ENCODE measurements around the gene TRMT61B. TPM values are rescaled to one million over a fixed set of nuclear protein-coding genes. Genes with fewer than 3 reads are reported as not detected.

TRMT61B gene
- total and polyA plus RNA-seq, 2 donors from 2014 or later, result 14.4 to 18.4 TPM

GRCh38 chr2:28833740-28834470, 36.2 kb downstream of the TRMT61B start:
- no peaks in the 10 kb centered on the region for H3K9me3 ChIP-seq (ENCODE audit: control insufficient read depth in 2 of 3, insufficient read depth in 1 of 3, low read length in 3 of 3)
- H3K36me3 ChIP-seq (ENCODE audit: control insufficient read depth in 2 of 3, insufficient read depth in 3 of 3, low read length in 3 of 3), result no peaks in the 10 kb centered on the region
- peak; percentile 6 for FAIRE-seq
- H3K4me1 ChIP-seq (ENCODE audit: control insufficient read depth in 2 of 3, insufficient read depth in 2 of 3, low read depth in 1 of 3, low read length in 3 of 3), result no peaks in the 10 kb centered on the region
- H3K27me3 ChIP-seq (ENCODE audit: control insufficient read depth, insufficient read depth, low read length), result no peaks in the 10 kb centered on the region
- TF ChIP-seq CTCF (IDR thresholded peaks at IDR 0.05; ENCODE audit: borderline replicate concordance, extremely low read depth, insufficient read depth), result no peak
- H3K4me3 ChIP-seq (ENCODE audit: low read length in 3 of 3), result no peak overlapping the region
- no peak for DNase-seq
- H3K27ac ChIP-seq (ENCODE audit: low read depth in 2 of 2, low read length in 2 of 2), result no peak overlapping the region
- H3K9ac ChIP-seq (ENCODE audit: low read length in 3 of 3), result no peak overlapping the region
- intact Hi-C loops (cut with DNase I), result no loop called here

GRCh38 chr2:28828382-28828781, 41.7 kb downstream of the TRMT61B start:
- no peak for FAIRE-seq
- no peak for TF ChIP-seq CTCF (IDR thresholded peaks at IDR 0.05; ENCODE audit: borderline replicate concordance, extremely low read depth, insufficient read depth)

GRCh38 chr2:28824870-28825269, 45.2 kb downstream of the TRMT61B start:
- H3K4me1 ChIP-seq (ENCODE audit: control insufficient read depth in 2 of 3, insufficient read depth in 2 of 3, low read depth in 1 of 3, low read length in 3 of 3), result no peaks in the 10 kb centered on the region
- TF ChIP-seq CTCF (IDR thresholded peaks at IDR 0.05; ENCODE audit: borderline replicate concordance, extremely low read depth, insufficient read depth), result no peak
- no peak overlapping the region for H3K9ac ChIP-seq (ENCODE audit: low read length in 3 of 3)
- FAIRE-seq (no peak), DNase-seq (no peak)
- H3K4me3 ChIP-seq (ENCODE audit: low read length in 3 of 3), result no peak overlapping the region
- no peaks in the 10 kb centered on the region for H3K36me3 ChIP-seq (ENCODE audit: control insufficient read depth in 2 of 3, insufficient read depth in 3 of 3, low read length in 3 of 3)
- no peak overlapping the region for H3K27ac ChIP-seq (ENCODE audit: low read depth in 2 of 2, low read length in 2 of 2)
- H3K27me3 ChIP-seq (ENCODE audit: control insufficient read depth, insufficient read depth, low read length), result no peaks in the 10 kb centered on the region
- H3K9me3 ChIP-seq (ENCODE audit: control insufficient read depth in 2 of 3, insufficient read depth in 1 of 3, low read length in 3 of 3), result no peaks in the 10 kb centered on the region
- intact Hi-C loops (cut with DNase I), result no loop called here

More at GRCh38 chr2:28828382-28828781, 41.7 kb downstream of the TRMT61B start:
- no peak overlapping the region for H3K4me3 ChIP-seq (ENCODE audit: low read length in 3 of 3)
- H3K9me3 ChIP-seq (ENCODE audit: control insufficient read depth in 2 of 3, insufficient read depth in 1 of 3, low read length in 3 of 3), result no peaks in the 10 kb centered on the region
- no peaks in the 10 kb centered on the region for H3K27me3 ChIP-seq (ENCODE audit: control insufficient read depth, insufficient read depth, low read length)
- DNase-seq, result no peak
- H3K4me1 ChIP-seq (ENCODE audit: control insufficient read depth in 2 of 3, insufficient read depth in 2 of 3, low read depth in 1 of 3, low read length in 3 of 3), result no peaks in the 10 kb centered on the region
- H3K9ac ChIP-seq (ENCODE audit: low read length in 3 of 3), result no peak overlapping the region
- H3K36me3 ChIP-seq (ENCODE audit: control insufficient read depth in 2 of 3, insufficient read depth in 3 of 3, low read length in 3 of 3), result no peaks in the 10 kb centered on the region
- no peak overlapping the region for H3K27ac ChIP-seq (ENCODE audit: low read depth in 2 of 2, low read length in 2 of 2)
- intact Hi-C loops (cut with DNase I), result no loop called here

All from kidney (tissue), 14 donors.